ENCODE measurements around the gene LASP1NB.

The LASP1NB gene

DNA sequence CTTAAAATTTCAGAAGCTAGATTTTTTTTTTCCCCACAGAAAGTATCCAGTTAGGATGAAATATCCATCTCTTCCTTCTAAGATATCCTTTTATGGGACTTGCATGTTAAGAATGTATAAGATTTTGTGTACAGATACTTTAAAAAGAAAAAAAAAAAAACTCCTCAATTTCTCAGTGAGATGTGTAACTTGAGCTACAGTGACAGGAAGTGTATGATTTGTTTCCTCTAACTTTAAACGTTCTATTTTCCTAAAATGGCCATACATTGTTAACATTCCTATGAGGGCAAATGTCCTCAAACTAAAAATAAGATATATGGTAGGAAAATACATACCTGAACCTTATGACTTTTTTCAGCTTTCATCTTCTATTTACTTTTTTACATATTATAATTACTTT is 32.9 kb downstream of the LASP1NB start:
- TF ChIP-seq, protein P1, sequence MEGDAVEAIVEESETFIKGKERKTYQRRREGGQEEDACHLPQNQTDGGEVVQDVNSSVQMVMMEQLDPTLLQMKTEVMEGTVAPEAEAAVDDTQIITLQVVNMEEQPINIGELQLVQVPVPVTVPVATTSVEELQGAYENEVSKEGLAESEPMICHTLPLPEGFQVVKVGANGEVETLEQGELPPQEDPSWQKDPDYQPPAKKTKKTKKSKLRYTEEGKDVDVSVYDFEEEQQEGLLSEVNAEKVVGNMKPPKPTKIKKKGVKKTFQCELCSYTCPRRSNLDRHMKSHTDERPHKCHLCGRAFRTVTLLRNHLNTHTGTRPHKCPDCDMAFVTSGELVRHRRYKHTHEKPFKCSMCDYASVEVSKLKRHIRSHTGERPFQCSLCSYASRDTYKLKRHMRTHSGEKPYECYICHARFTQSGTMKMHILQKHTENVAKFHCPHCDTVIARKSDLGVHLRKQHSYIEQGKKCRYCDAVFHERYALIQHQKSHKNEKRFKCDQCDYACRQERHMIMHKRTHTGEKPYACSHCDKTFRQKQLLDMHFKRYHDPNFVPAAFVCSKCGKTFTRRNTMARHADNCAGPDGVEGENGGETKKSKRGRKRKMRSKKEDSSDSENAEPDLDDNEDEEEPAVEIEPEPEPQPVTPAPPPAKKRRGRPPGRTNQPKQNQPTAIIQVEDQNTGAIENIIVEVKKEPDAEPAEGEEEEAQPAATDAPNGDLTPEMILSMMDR (IDR thresholded peaks at IDR 0.05; ENCODE audit: extremely low read depth, low read depth, low read length) = no peak
- H4K20me1 ChIP-seq (ENCODE audit: insufficient read depth, low read length) = no peaks in the 10 kb centered on the region
- no peak for DNase-seq (ENCODE audit: insufficient read length, low spot score, missing footprints)
- H3K27ac ChIP-seq (ENCODE audit: low read depth, low read length) = peak overlapping the region; percentile 48
- no peaks in the 10 kb centered on the region for H3K27me3 ChIP-seq (ENCODE audit: insufficient read depth, low read length)
- H2AFZ ChIP-seq (ENCODE audit: low read length) = peak overlapping the region; percentile 65
- H3K36me3 ChIP-seq (ENCODE audit: insufficient read depth, low read length) = no peaks in the 10 kb centered on the region
- H3K4me2 ChIP-seq (ENCODE audit: insufficient read depth, low read length) = no peak overlapping the region
- no peak overlapping the region for H3K4me3 ChIP-seq (ENCODE audit: insufficient read depth, low read length)
- H3K9me3 ChIP-seq (ENCODE audit: low read depth, low read length) = no peaks in the 10 kb centered on the region
- peaks cover 9% of the 10 kb centered on the region for H3K4me1 ChIP-seq (ENCODE audit: insufficient read depth, low read length)
- no peaks in the 10 kb centered on the region for H3K79me2 ChIP-seq (ENCODE audit: insufficient read depth, low read length)

DNA sequence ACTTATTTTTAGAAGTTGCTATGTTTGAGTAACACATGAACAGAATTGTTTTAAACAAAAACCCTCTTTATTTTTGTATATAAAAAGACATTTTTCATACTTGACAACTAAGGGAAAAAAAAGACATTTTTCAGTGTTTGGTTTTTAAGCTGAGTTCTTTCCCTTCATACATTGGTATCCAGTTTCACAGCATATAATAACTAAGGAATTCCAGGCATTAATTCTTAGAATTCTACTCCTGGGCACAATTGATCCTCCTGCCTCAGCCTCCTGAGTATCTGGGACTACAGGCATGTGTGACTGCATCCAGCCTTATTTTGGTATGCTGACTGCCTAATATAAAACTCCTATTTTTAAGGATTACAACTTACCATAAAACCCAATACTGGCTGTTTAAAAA is 33.3 kb downstream of the LASP1NB start:
- no peak for DNase-seq (ENCODE audit: insufficient read length, low spot score, missing footprints)
- Histone ChIP-seq H3K27me3 (ENCODE audit: insufficient read depth, low read length) (no peaks in the 10 kb centered on the region), H3K36me3 (ENCODE audit: insufficient read depth, low read length) (no peaks in the 10 kb centered on the region), H4K20me1 (ENCODE audit: insufficient read depth, low read length) (no peaks in the 10 kb centered on the region), H3K27ac (ENCODE audit: low read depth, low read length) (peak overlapping the region; percentile 48), H3K79me2 (ENCODE audit: insufficient read depth, low read length) (no peaks in the 10 kb centered on the region), H3K4me2 (ENCODE audit: insufficient read depth, low read length) (no peak overlapping the region), H2AFZ (ENCODE audit: low read length) (peak overlapping the region; percentile 10), H3K9me3 (ENCODE audit: low read depth, low read length) (no peaks in the 10 kb centered on the region), H3K4me1 (ENCODE audit: insufficient read depth, low read length) (peaks cover 9% of the 10 kb centered on the region), H3K4me3 (ENCODE audit: insufficient read depth, low read length) (no peak overlapping the region)
- TF ChIP-seq, protein P1 (IDR thresholded peaks at IDR 0.05; ENCODE audit: extremely low read depth, low read depth, low read length) = no peak

DNA sequence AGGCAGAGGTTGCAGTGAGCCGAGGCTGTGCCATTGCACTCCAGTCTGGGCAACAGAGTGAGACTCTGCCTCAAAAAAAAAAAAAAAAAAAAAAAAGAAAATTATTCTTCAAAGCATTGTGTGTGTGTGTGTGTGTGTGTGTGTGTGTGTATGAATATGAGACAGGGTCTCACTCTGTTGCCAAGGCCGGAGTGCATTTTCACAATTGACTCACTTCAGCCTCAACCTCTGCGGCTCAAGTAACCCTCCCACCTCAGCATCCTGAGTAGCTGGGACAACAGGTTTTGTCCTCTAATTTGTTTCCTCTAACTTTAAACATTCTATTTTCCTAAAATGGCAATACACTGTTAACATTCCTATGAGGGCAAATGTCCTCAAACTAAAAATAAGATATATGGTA is 34.1 kb downstream of the LASP1NB start:
- Histone ChIP-seq H3K79me2 (ENCODE audit: insufficient read depth, low read length) (no peaks in the 10 kb centered on the region), H3K4me2 (ENCODE audit: insufficient read depth, low read length) (no peak overlapping the region), H3K4me1 (ENCODE audit: insufficient read depth, low read length) (peaks cover 9% of the 10 kb centered on the region), H3K27me3 (ENCODE audit: insufficient read depth, low read length) (no peaks in the 10 kb centered on the region), H3K4me3 (ENCODE audit: insufficient read depth, low read length) (no peak overlapping the region), H3K9me3 (ENCODE audit: low read depth, low read length) (no peaks in the 10 kb centered on the region), H3K27ac (ENCODE audit: low read depth, low read length) (no peak overlapping the region), H2AFZ (ENCODE audit: low read length) (no peak overlapping the region), H4K20me1 (ENCODE audit: insufficient read depth, low read length) (no peaks in the 10 kb centered on the region), H3K36me3 (ENCODE audit: insufficient read depth, low read length) (no peaks in the 10 kb centered on the region)
- TF ChIP-seq, protein P1 (IDR thresholded peaks at IDR 0.05; ENCODE audit: extremely low read depth, low read depth, low read length) = no peak
- DNase-seq (ENCODE audit: insufficient read length, low spot score, missing footprints) = no peak

DNA sequence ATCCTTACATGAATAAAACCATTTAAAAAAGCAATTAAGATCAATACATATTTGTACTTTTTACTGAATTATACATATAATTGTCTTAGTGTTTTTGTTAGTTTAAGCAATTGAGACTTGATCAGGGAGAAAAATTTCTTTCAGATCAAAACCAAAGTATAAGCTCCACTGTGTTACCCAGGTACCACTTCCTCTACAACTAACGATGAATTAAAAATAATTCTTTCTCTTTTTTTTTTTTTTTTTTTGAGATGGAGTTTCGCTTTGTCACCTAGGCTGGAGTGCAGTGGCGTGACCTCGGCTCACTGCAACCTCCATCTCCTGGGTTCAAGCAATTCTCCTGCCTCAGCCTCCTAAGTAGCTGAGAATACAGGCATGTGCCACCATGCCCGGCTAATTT is 35.0 kb downstream of the LASP1NB start:
- H3K4me1 ChIP-seq (ENCODE audit: insufficient read depth, low read length) = peaks cover 9% of the 10 kb centered on the region
- no peak overlapping the region for H3K27ac ChIP-seq (ENCODE audit: low read depth, low read length)
- H3K4me2 ChIP-seq (ENCODE audit: insufficient read depth, low read length) = no peak overlapping the region
- no peak for DNase-seq (ENCODE audit: insufficient read length, low spot score, missing footprints)
- no peaks in the 10 kb centered on the region for H3K79me2 ChIP-seq (ENCODE audit: insufficient read depth, low read length)
- H3K9me3 ChIP-seq (ENCODE audit: low read depth, low read length) = no peaks in the 10 kb centered on the region
- H3K36me3 ChIP-seq (ENCODE audit: insufficient read depth, low read length) = no peaks in the 10 kb centered on the region
- H4K20me1 ChIP-seq (ENCODE audit: insufficient read depth, low read length) = no peaks in the 10 kb centered on the region
- no peak overlapping the region for H2AFZ ChIP-seq (ENCODE audit: low read length)
- no peak overlapping the region for H3K4me3 ChIP-seq (ENCODE audit: insufficient read depth, low read length)
- TF ChIP-seq, protein P1 (IDR thresholded peaks at IDR 0.05; ENCODE audit: extremely low read depth, low read depth, low read length) = no peak
- no peaks in the 10 kb centered on the region for H3K27me3 ChIP-seq (ENCODE audit: insufficient read depth, low read length)

Data from osteoblast (primary cell).